ENCODE results near the gene KCNK5. TPM values are rescaled to one million over a fixed set of nuclear protein-coding genes. Genes with fewer than 3 reads are reported as not detected.
A peak's percentile ranks its signal among the peaks of the same experiment; 100 is the strongest.

The KCNK5 gene
- total and polyA plus RNA-seq, 2 of the 8 experiments (the other 6 are each of a cell fraction or from before 2014, with no cell fraction given) = 20.9 to 44.3 TPM

- ChIA-PET CTCF (ENCODE audit: partially characterized antibody) (interaction anchor here (0.7 to 72.8 kb wide), 7 partner anchors 10 to 196 kb away, joined by 3 to 1738 read pairs (median 17); partner anchors contain the start of genes KCNK17 and KCNK5), POLR2A (ENCODE audit: partially characterized antibody) (interaction anchor here (1.4 kb wide), 1 partner anchor 35 kb away, joined by 5 read pairs; no protein-coding TSS in a partner anchor)
- H3K36me3 ChIP-seq (ENCODE audit: control insufficient read depth in 2 of 4, insufficient read depth in 4 of 4, low read length in 3 of 4) = peaks cover 24 to 58% (median 47%) of the 10 kb centered on the region in 4 experiments
- TF ChIP-seq TBP (IDR thresholded peaks at IDR 0.05; ENCODE audit: low read depth, low read length) (no peak), SIX5 (IDR thresholded peaks at IDR 0.05; ENCODE audit: low read depth, low read length) (no peak), EP300 (IDR thresholded peaks at IDR 0.05; ENCODE audit: borderline replicate concordance in 1 of 2, low read depth in 2 of 2, low read length in 2 of 2) (no peak), BCL11A (IDR thresholded peaks at IDR 0.05; ENCODE audit: low read depth in 2 of 2, low read length in 2 of 2) (no peak), HDAC2 (IDR thresholded peaks at IDR 0.05; ENCODE audit: borderline replicate concordance in 1 of 2, low read depth in 2 of 2, low read length in 2 of 2) (no peak), HDAC6 (IDR thresholded peaks at IDR 0.05; ENCODE audit: low read depth, low read length) (no peak), SUZ12 (IDR thresholded peaks at IDR 0.05; ENCODE audit: low read length) (no peak)
- no peak overlapping the region for H2BK120ac ChIP-seq (replicated peaks; ENCODE audit: low read depth, low read length)
- peaks cover 5% of the 10 kb centered on the region; the same call in 1 of the 2 replicates for H3K79me1 ChIP-seq (ENCODE audit: low read depth, low read length)
- no peak overlapping the region for H2BK20ac ChIP-seq (ENCODE audit: low read length)
- H2AK5ac ChIP-seq (ENCODE audit: low read depth, low read length) = no peak overlapping the region
- no peak overlapping the region for H3K18ac ChIP-seq (ENCODE audit: extremely low read depth, low read length)
- no peak overlapping the region for H3K4ac ChIP-seq (replicated peaks; ENCODE audit: insufficient read length, low read depth, low read length)
- FAIRE-seq (no peak), DNase-seq (ENCODE audit: low read depth in 1 of 2, low spot score in 2 of 2) (no peak)
- H3K14ac ChIP-seq (ENCODE audit: insufficient read length) = no peak overlapping the region
- no peaks in the 10 kb centered on the region for H3K27me3 ChIP-seq (replicated peaks in 1 of 4; ENCODE audit: control insufficient read depth in 3 of 4, extremely low read depth in 1 of 4, insufficient read depth in 3 of 4, low read length in 3 of 4)
- H3K4me1 ChIP-seq (replicated peaks in 1 of 4; ENCODE audit: control insufficient read depth in 3 of 4, insufficient read depth in 4 of 4, low read length in 3 of 4) = no peaks in the 10 kb centered on the region; a peak in 2 of 7 replicates
- H4K91ac ChIP-seq (replicated peaks; ENCODE audit: insufficient read length, low read length) = no peak overlapping the region
- H3K23ac ChIP-seq (ENCODE audit: insufficient read length) = no peak overlapping the region
- H2BK5ac ChIP-seq (ENCODE audit: low read depth, low read length) = 0 out of 2 replicates have a peak overlapping the region, but pooled peaks have one; percentile 44
- no peak overlapping the region for H3K4me3 ChIP-seq (ENCODE audit: extremely low read depth in 1 of 4, insufficient read depth in 2 of 4, low read depth in 3 of 4, low read length in 4 of 4)
- H3K4me2 ChIP-seq (ENCODE audit: insufficient read depth in 1 of 2, low read depth in 2 of 2, low read length in 2 of 2) = no peak overlapping the region
- no peak overlapping the region for H4K8ac ChIP-seq (ENCODE audit: extremely low read depth, insufficient read depth, low read length)
- peaks cover 0 to 29% of the 10 kb centered on the region in 2 experiments; a peak in 2 of 4 replicates for H3K79me2 ChIP-seq (ENCODE audit: control insufficient read depth in 1 of 2, insufficient read depth in 2 of 2, low read length in 2 of 2)
- 87% methylated on average over 6 of the region's 6 CpGs; no CpG with 5 or more reads in 1 of the 2 experiments for WGBS, 2 experiments (ENCODE audit: extremely low coverage in 1 of 2, insufficient coverage in 1 of 2, insufficient read length in 1 of 2, insufficient replicate concordance in 2 of 2, low coverage in 1 of 2, low lambda C conversion rate in 2 of 2, missing lambda C conversion rate in 1 of 2)
- H3K23me2 ChIP-seq (ENCODE audit: low read depth, low read length) = no peaks in the 10 kb centered on the region
- no peak overlapping the region for H2BK12ac ChIP-seq (ENCODE audit: low read depth, low read length)
- H2AFZ ChIP-seq (ENCODE audit: low read length) = no peak overlapping the region
- peaks cover 18 to 33% of the 10 kb centered on the region in 2 experiments for H4K20me1 ChIP-seq (replicated peaks in 1 of 2; ENCODE audit: control insufficient read depth in 1 of 2, insufficient read depth in 2 of 2, low read length in 2 of 2)
- H4K5ac ChIP-seq (ENCODE audit: insufficient read length, low read depth, low read length) = no peak overlapping the region
- H3K9me3 ChIP-seq (ENCODE audit: insufficient read depth in 2 of 2, low read depth in 1 of 2, low read length in 1 of 2) = no peaks in the 10 kb centered on the region
- H3K27ac ChIP-seq (ENCODE audit: low read depth, low read length) = no peak overlapping the region
- no peak overlapping the region for H2BK15ac ChIP-seq (ENCODE audit: low read length)
- H3K9ac ChIP-seq (replicated peaks in 1 of 4; ENCODE audit: extremely low read depth in 1 of 4, low read depth in 3 of 4, low read length in 3 of 4) = no peak overlapping the region
- no peak overlapping the region for H3K56ac ChIP-seq (replicated peaks; ENCODE audit: insufficient read length, low read depth, low read length)
Observed at GRCh38 chr6:39192736-39193135, 36.5 kb downstream of the KCNK5 start.
